Measurements from ENCODE around the gene CDC14B. TPM values are rescaled to one million over a fixed set of nuclear protein-coding genes. Genes with fewer than 3 reads are reported as not detected.

The CDC14B gene
- total RNA-seq, 2 donors from 2014 or later = 18.4 to 19.2 TPM

- no peaks in the 10 kb centered on the region for H3K27me3 ChIP-seq
- peaks cover 21% of the 10 kb centered on the region for H3K36me3 ChIP-seq
- no peaks in the 10 kb centered on the region for H3K4me1 ChIP-seq
- H3K9me3 ChIP-seq = no peaks in the 10 kb centered on the region
- no peak overlapping the region for H3K4me3 ChIP-seq
- no peak overlapping the region for H3K27ac ChIP-seq
- DNase-seq (ENCODE audit: low spot score) = no peak
- no peak for TF ChIP-seq CTCF (IDR thresholded peaks at IDR 0.05)
Observed at GRCh38 chr9:96458226-96458625, 161.4 kb downstream of the CDC14B start.

GRCh38 chr9:96457266-96457665, 162.4 kb downstream of the CDC14B start:
- H3K4me1 ChIP-seq = no peaks in the 10 kb centered on the region
- no peak for TF ChIP-seq CTCF (IDR thresholded peaks at IDR 0.05)
- DNase-seq (ENCODE audit: low spot score) = peak; percentile 38
- no peak overlapping the region for H3K27ac ChIP-seq
- no peaks in the 10 kb centered on the region for H3K9me3 ChIP-seq
- H3K27me3 ChIP-seq = no peaks in the 10 kb centered on the region
- no peak overlapping the region for H3K4me3 ChIP-seq
- H3K36me3 ChIP-seq = peaks cover 21% of the 10 kb centered on the region

GRCh38 chr9:96453625-96454024, 166.0 kb downstream of the CDC14B start:
- TF ChIP-seq CTCF (IDR thresholded peaks at IDR 0.05) = peak in 1 of 2 donors; percentile 65
- H3K27me3 ChIP-seq = no peaks in the 10 kb centered on the region
- peaks cover 4% of the 10 kb centered on the region for H3K36me3 ChIP-seq
- no peak overlapping the region for H3K4me3 ChIP-seq
- no peak overlapping the region for H3K27ac ChIP-seq
- peak; percentile 54 for DNase-seq (ENCODE audit: low spot score)
- peaks cover 0 to 16% of the 10 kb centered on the region in 2 donors for H3K4me1 ChIP-seq
- no peaks in the 10 kb centered on the region for H3K9me3 ChIP-seq

- H3K36me3 ChIP-seq = no peaks in the 10 kb centered on the region
- peaks cover 0 to 16% of the 10 kb centered on the region in 2 donors for H3K4me1 ChIP-seq
- H3K27me3 ChIP-seq = no peaks in the 10 kb centered on the region
- peak overlapping the region; percentile 73 to 81 for H3K4me3 ChIP-seq
- DNase-seq (ENCODE audit: low spot score) = no peak
- peak overlapping the region; percentile 84 to 91 for H3K27ac ChIP-seq
- H3K9me3 ChIP-seq = no peaks in the 10 kb centered on the region
- no peak for TF ChIP-seq CTCF (IDR thresholded peaks at IDR 0.05)
Observed at GRCh38 chr9:96450613-96451528, 168.8 kb downstream of the CDC14B start.

Other genes starting within 250 kb of the CDC14B start
- 10 to 100 TPM in 1 of 2 donors, 1 to 10 TPM in 1; 9.7 to 14.5 TPM for gene SLC35D2, start 236.1 kb downstream of the CDC14B start, total RNA-seq
- gene ZNF367, start 201.5 kb downstream of the CDC14B start, total RNA-seq = 1 to 10 TPM in 1 of 2 donors, under 1 TPM in 1; 0.75 to 1.2 TPM
- gene HABP4, start 169.7 kb downstream of the CDC14B start, total RNA-seq = 10 to 100 TPM; 16.5 to 20.5 TPM
- gene PRXL2C, start 35.5 kb upstream of the CDC14B start, total RNA-seq = 10 to 100 TPM; 14.2 to 22.4 TPM
- gene ZNF510, start 158.2 kb upstream of the CDC14B start, total RNA-seq = 1 to 10 TPM; 5.9 to 7.4 TPM
- gene ZNF782, start 234.7 kb upstream of the CDC14B start, total RNA-seq = 1 to 10 TPM; 4.6 to 5.5 TPM

All from right atrium auricular region (tissue), 2 donors.